HG02571 (cell line): Measurements from ENCODE around the gene TMEM9.

ENCODE experiments used
- ATAC-seq: cut with Tn5 transposase; IDR thresholded peaks from one replicate; pipeline ENCODE4 v1.9.1; 2021; ENCODE audit warnings: mild to moderate bottlenecking, moderate library complexity; ENCODE audit not compliant: unreplicated experiment

TMEM9 gene

GRCh38 chr1:201088395-201088794, 65.9 kb downstream of the TMEM9 start:
- no peak for ATAC-seq

GRCh38 chr1:201085902-201086735, 68.2 kb downstream of the TMEM9 start:
- ATAC-seq: no peak
